GM10266 (cell line): ENCODE measurements around the gene ZNF692.

ENCODE experiments used
- DNase-seq: peaks from one replicate; pipeline ENCODE4 v3.0.0; 2012; ENCODE audit errors: extremely low spot score
- TF ChIP-seq, protein P1 (sequence below): IDR thresholded peaks from 2 replicates; pipeline ENCODE4 v1.5.1; 2012; ENCODE audit warnings: mild to moderate bottlenecking, low read depth; ENCODE audit not compliant: control insufficient read depth, insufficient read depth; ENCODE audit errors: missing control alignments

Gene ZNF692

GRCh38 chr1:248816042-248816851 lies 42.6 kb downstream of the ZNF692 start:
- TF ChIP-seq, protein P1, sequence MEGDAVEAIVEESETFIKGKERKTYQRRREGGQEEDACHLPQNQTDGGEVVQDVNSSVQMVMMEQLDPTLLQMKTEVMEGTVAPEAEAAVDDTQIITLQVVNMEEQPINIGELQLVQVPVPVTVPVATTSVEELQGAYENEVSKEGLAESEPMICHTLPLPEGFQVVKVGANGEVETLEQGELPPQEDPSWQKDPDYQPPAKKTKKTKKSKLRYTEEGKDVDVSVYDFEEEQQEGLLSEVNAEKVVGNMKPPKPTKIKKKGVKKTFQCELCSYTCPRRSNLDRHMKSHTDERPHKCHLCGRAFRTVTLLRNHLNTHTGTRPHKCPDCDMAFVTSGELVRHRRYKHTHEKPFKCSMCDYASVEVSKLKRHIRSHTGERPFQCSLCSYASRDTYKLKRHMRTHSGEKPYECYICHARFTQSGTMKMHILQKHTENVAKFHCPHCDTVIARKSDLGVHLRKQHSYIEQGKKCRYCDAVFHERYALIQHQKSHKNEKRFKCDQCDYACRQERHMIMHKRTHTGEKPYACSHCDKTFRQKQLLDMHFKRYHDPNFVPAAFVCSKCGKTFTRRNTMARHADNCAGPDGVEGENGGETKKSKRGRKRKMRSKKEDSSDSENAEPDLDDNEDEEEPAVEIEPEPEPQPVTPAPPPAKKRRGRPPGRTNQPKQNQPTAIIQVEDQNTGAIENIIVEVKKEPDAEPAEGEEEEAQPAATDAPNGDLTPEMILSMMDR = no peak
- no peak for DNase-seq

DNA sequence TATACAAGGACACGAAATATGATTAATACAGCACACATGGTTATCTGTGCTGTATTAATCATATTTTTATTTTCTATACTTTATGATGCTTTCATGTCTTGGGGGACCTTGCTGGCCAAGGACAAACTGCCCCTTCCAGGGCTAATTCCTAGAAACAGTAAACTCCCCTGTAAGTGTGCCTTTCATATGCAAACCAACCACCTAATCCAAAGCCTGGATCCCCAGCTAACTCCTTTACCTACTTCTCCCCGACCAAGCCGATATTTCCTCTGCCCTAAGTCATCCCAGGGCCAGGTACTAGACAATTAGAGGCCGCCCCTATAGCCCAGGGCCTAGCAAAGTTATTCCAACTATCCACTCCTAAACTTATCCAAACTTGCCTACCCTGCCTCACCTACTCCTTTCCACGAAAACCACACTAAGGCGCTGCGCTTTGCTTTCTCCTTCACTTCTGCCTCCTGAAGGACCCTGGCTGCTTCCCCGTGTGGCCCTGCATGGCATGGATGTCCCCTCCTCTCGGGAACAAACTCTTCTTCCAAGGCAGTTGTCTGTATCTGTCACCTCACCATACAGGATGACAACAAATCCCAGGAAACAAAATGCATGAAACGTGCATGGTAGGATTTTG lies 43.4 kb downstream of the ZNF692 start:
- TF ChIP-seq, protein P1 = no peak

DNA sequence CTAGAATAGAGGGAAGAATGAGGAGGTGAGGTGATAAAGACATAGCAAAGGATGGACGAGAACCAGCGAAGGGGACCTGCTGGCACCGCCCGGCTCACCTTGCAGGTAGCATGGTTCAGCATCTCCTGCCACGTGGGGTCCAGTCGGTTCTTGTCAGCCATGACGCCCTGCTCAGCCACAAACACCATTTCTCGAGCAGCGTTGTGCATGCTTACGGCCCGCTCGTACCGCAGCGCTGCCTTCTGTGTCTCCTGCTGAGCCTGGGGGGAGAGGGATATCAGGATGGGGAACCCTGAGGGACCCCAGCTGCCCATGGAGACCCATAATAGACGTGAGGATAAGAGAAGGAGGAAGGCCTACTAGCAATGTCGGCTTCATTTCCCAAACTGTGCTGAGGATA lies 44.5 kb downstream of the ZNF692 start:
- TF ChIP-seq, protein P1 = no peak
- no peak for DNase-seq

More for the DNA sequence above, 43.4 kb downstream of the ZNF692 start:
- DNase-seq = no peak

DNA sequence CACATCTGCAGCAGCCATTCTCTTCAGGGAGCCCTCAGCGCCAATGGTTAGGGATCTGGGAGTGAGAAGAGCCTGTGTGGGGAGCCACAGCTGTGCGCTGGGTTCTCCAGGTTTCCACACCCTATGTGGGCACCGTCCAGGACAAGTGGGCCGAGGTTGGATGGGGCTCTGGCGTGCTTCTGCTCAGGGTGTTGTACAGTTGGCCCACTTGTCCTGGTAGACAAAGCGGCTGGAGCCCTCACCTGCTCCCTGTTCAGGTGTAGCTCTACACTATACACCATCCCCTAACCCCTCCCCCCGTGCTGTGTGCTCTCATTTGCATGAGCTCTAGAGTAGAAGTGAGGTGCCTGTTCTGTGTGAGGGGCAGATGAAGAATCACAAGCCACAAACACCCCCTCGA lies 45.3 kb downstream of the ZNF692 start:
- no peak for DNase-seq
- TF ChIP-seq, protein P1 = no peak

GRCh38 chr1:248812736-248813425 lies 46.0 kb downstream of the ZNF692 start:
- DNase-seq = no peak
- TF ChIP-seq, protein P1 = no peak

- no peak for DNase-seq
- TF ChIP-seq, protein P1 = peak; percentile 37
Measured at GRCh38 chr1:248811514-248812490, 47.1 kb downstream of the ZNF692 start.
